ENCODE measurements around the gene SYNE3.

SYNE3 gene

DNA sequence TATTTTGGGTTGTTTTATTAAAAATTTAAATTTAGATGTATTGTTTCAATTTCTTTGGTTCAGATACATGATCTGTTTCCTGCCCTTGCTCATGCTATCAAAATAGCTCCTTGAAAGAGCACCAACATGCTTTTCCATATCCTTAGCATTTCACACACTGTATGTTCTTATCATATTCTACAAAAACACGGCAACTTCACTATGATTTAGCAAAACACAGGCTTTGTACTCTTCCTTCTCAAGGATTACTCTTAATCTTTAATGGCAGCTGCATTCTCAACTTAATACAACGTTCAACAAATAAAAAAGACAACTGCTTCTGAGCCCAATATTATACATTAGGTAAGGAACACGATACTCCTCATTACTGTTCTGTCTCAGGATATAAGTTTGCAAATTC, 15.5 kb upstream of the SYNE3 start:
- Histone ChIP-seq H3K9me3 (ENCODE audit: control insufficient read depth, insufficient read depth, low read depth, low read length) (no peaks in the 10 kb centered on the region), H3K9ac (ENCODE audit: low read length) (no peak overlapping the region), H3K4me3 (ENCODE audit: low read depth, low read length) (peak overlapping the region; percentile 96; the same call in 1 of the 2 replicates), H3K36me3 (ENCODE audit: control insufficient read depth, insufficient read depth, low read length) (peaks cover 18% of the 10 kb centered on the region), H3K27ac (ENCODE audit: low read depth, low read length) (no peak overlapping the region), H3K4me1 (ENCODE audit: control insufficient read depth, insufficient read depth, low read length) (peaks cover 22% of the 10 kb centered on the region), H3K27me3 (ENCODE audit: control insufficient read depth, insufficient read depth, low read length) (no peaks in the 10 kb centered on the region)

DNA sequence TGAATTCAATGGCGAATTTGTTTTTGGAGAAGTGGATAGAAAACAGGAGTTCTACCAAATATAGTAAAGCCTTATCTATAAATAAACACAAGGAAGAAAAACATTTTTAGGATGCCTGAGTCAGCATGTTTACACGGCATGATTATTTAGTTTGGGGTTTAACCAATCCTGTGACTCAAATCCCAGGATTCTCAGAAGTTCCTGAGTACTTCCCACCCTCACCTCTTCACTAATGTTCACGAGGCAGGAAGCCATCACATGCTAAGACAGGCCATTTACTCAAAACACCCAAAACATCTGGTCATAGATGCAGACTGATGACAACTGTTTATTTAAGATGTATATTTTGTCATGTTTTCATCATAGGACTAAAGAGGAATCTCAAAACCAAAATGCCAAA, 15.0 kb upstream of the SYNE3 start:
- Histone ChIP-seq H3K27me3 (ENCODE audit: control insufficient read depth, insufficient read depth, low read length) (no peaks in the 10 kb centered on the region), H3K4me1 (ENCODE audit: control insufficient read depth, insufficient read depth, low read length) (peaks cover 20% of the 10 kb centered on the region), H3K27ac (ENCODE audit: low read depth, low read length) (no peak overlapping the region), H3K9ac (ENCODE audit: low read length) (no peak overlapping the region), H3K9me3 (ENCODE audit: control insufficient read depth, insufficient read depth, low read depth, low read length) (no peaks in the 10 kb centered on the region), H3K4me3 (ENCODE audit: low read depth, low read length) (no peak overlapping the region), H3K36me3 (ENCODE audit: control insufficient read depth, insufficient read depth, low read length) (peaks cover 18% of the 10 kb centered on the region)

DNA sequence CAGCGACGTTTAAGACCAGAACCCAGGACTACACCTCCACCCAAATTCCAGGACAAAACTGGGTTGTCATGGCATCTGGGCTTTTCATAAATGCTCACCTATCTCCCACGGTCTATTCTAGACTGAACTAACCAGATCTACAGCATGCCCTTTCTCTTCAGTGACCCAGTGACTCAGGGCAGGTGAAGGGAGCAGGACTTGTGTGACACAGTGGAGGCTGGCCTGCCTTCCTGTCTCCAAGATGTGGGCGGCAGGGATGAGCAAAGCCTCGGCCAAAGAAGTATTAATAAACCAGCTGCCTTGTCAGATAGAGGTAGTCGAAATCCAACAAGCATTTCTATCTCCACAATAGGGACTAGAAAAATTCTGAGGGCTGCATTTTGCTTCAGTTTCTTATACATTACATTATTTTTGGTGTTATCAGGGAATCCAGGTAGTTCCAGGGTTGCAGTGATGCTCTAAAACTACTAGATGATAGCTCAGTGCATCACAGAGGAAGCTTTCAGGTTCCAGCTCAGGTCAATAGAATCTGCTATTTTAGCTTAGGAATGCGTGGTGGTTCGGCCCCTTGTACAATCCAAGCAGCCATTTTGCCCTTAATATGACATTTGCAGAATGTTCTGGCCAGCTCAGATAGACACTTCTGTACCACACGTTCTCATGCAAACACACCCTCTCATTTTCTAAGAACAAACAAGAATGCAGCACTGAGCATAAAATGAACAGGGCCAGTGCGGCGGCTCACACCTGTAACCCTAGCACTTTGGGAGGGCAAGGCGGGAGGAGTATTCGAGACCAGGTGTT, 14.2 kb upstream of the SYNE3 start:
- peaks cover 18% of the 10 kb centered on the region for H3K36me3 ChIP-seq (ENCODE audit: control insufficient read depth, insufficient read depth, low read length)
- no peak overlapping the region for H3K9ac ChIP-seq (ENCODE audit: low read length)
- H3K4me1 ChIP-seq (ENCODE audit: control insufficient read depth, insufficient read depth, low read length), result peaks cover 14% of the 10 kb centered on the region
- H3K27me3 ChIP-seq (ENCODE audit: control insufficient read depth, insufficient read depth, low read length), result no peaks in the 10 kb centered on the region
- no peak overlapping the region for H3K27ac ChIP-seq (ENCODE audit: low read depth, low read length)
- H3K9me3 ChIP-seq (ENCODE audit: control insufficient read depth, insufficient read depth, low read depth, low read length), result no peaks in the 10 kb centered on the region
- no peak overlapping the region for H3K4me3 ChIP-seq (ENCODE audit: low read depth, low read length)

DNA sequence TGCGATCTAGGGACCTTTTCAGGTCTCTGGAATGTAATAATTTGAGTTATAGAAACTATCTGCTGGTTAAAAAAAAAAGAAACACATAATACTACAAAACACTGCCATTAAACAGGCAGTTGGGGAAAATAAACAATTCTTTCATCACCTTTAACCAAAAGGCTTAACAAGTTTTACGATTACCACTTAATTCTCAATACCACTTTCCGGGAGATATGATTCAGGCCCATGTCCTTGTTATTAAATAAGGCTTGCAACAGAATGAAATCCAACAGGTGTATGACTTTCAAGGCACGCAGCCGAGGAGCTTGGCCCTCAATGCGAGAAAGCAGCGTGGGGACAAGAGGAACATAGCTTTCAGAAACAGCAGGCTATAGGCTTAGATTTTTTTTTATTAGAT, 12.8 kb upstream of the SYNE3 start:
- Histone ChIP-seq H3K9ac (ENCODE audit: low read length) (no peak overlapping the region), H3K4me3 (ENCODE audit: low read depth, low read length) (no peak overlapping the region), H3K36me3 (ENCODE audit: control insufficient read depth, insufficient read depth, low read length) (peaks cover 18% of the 10 kb centered on the region), H3K27me3 (ENCODE audit: control insufficient read depth, insufficient read depth, low read length) (no peaks in the 10 kb centered on the region), H3K4me1 (ENCODE audit: control insufficient read depth, insufficient read depth, low read length) (peaks cover 19% of the 10 kb centered on the region), H3K27ac (ENCODE audit: low read depth, low read length) (no peak overlapping the region), H3K9me3 (ENCODE audit: control insufficient read depth, insufficient read depth, low read depth, low read length) (no peaks in the 10 kb centered on the region)

DNA sequence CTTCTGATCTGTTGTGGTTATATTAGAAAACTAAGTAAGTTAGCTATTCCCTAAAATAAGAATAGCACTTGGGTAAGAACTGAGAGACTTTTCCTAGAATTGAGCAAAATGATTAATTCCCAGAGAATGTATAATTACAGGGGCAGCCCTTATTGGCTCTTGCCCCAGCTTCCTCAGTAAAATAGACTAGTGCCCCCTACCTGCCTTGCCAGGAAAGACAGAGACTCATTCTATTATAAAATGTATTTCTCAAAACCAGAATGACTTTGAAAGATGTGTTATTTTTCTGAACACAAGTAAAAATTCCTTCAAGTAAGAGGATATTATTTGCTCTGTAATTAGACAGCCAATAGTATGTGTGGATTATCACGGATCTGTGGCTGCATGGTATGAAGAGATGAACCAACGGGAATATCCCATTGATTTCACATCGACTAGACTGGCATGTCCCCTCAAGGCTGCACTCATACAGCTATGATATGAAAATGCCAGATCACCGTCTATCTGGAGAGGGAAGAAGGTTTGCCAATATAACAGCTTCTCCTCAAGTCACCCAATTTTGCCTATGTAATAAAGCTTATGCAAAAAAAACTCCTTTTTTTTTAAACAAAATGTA, 11.0 kb upstream of the SYNE3 start:
- Histone ChIP-seq H3K9me3 (ENCODE audit: control insufficient read depth, insufficient read depth, low read depth, low read length) (no peaks in the 10 kb centered on the region), H3K27ac (ENCODE audit: low read depth, low read length) (no peak overlapping the region), H3K27me3 (ENCODE audit: control insufficient read depth, insufficient read depth, low read length) (no peaks in the 10 kb centered on the region), H3K36me3 (ENCODE audit: control insufficient read depth, insufficient read depth, low read length) (peaks cover 14% of the 10 kb centered on the region), H3K4me3 (ENCODE audit: low read depth, low read length) (no peak overlapping the region), H3K9ac (ENCODE audit: low read length) (no peak overlapping the region), H3K4me1 (ENCODE audit: control insufficient read depth, insufficient read depth, low read length) (peaks cover 12% of the 10 kb centered on the region)

DNA sequence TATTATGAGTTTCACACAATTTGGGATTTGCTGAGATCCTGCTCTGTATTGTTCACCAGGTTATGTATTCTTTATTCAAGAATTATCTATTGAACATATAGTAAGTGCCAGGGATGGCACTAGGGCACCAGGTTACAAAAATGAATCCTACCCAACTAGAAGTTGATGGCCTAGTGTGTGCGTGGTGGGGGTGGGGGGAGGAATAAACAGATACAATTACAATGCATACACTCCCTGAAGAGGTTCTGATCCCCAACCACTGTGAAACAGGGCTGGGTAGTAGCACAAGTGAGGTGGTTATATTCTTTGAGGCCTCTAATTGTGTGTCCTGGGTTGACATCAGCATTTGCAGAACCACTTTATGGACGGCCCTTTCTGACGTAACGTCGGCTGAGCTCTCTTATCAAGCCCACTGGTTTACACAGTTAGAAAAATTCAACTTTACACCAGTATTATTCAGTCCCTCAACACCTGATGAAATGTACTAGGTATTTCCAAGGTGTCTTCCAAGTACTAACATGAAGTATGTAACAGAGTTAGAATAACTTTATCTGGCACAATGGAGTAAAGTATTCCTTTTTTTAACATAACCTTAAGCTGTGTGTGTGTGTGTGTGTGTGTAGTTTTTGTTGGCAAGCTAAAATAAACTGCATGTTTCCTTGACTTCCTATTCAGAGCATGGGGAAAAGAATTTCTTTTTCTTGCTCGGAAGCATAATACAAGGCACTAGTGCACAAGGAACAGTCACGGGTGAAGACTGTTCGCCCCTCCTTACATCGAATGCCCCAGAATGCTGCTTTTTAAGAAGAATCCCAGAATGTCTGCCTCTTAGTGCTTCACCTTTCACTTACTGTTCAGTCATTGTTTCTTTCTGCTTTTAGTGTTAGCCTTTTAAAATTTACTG, 10.3 kb upstream of the SYNE3 start:
- Histone ChIP-seq H3K27ac (ENCODE audit: low read depth, low read length) (no peak overlapping the region), H3K4me1 (ENCODE audit: control insufficient read depth, insufficient read depth, low read length) (peaks cover 6% of the 10 kb centered on the region; the same call in 1 of the 2 replicates), H3K4me3 (ENCODE audit: low read depth, low read length) (no peak overlapping the region), H3K27me3 (ENCODE audit: control insufficient read depth, insufficient read depth, low read length) (no peaks in the 10 kb centered on the region), H3K9me3 (ENCODE audit: control insufficient read depth, insufficient read depth, low read depth, low read length) (no peaks in the 10 kb centered on the region), H3K9ac (ENCODE audit: low read length) (no peak overlapping the region), H3K36me3 (ENCODE audit: control insufficient read depth, insufficient read depth, low read length) (peaks cover 7% of the 10 kb centered on the region; the same call in 1 of the 2 replicates)

DNA sequence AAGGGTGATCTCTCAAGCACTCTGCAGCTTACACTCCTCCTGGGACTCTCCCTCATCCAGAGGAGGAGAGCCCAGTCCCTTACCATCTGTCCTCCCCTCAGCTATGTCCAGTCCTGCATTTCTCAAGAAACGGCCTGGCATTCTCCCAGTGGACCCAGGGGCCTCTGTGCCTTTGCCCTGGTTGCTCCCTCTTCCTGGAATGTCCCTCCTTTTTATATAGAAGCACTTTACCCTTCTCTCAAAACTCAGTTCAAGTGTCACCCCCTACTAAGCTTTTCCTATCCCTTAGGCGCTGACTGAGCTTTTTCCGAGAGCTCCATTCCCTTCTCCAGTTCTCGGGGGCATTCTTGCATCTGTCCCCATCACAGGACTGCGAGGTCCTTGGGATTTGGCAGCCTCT, 9.5 kb upstream of the SYNE3 start:
- H3K27ac ChIP-seq (ENCODE audit: low read depth, low read length), result no peak overlapping the region
- H3K4me1 ChIP-seq (ENCODE audit: control insufficient read depth, insufficient read depth, low read length), result peaks cover 6% of the 10 kb centered on the region; the same call in 1 of the 2 replicates
- H3K9ac ChIP-seq (ENCODE audit: low read length), result no peak overlapping the region
- peaks cover 7% of the 10 kb centered on the region; the same call in 1 of the 2 replicates for H3K36me3 ChIP-seq (ENCODE audit: control insufficient read depth, insufficient read depth, low read length)
- H3K9me3 ChIP-seq (ENCODE audit: control insufficient read depth, insufficient read depth, low read depth, low read length), result no peaks in the 10 kb centered on the region
- no peak overlapping the region for H3K4me3 ChIP-seq (ENCODE audit: low read depth, low read length)
- no peaks in the 10 kb centered on the region for H3K27me3 ChIP-seq (ENCODE audit: control insufficient read depth, insufficient read depth, low read length)

DNA sequence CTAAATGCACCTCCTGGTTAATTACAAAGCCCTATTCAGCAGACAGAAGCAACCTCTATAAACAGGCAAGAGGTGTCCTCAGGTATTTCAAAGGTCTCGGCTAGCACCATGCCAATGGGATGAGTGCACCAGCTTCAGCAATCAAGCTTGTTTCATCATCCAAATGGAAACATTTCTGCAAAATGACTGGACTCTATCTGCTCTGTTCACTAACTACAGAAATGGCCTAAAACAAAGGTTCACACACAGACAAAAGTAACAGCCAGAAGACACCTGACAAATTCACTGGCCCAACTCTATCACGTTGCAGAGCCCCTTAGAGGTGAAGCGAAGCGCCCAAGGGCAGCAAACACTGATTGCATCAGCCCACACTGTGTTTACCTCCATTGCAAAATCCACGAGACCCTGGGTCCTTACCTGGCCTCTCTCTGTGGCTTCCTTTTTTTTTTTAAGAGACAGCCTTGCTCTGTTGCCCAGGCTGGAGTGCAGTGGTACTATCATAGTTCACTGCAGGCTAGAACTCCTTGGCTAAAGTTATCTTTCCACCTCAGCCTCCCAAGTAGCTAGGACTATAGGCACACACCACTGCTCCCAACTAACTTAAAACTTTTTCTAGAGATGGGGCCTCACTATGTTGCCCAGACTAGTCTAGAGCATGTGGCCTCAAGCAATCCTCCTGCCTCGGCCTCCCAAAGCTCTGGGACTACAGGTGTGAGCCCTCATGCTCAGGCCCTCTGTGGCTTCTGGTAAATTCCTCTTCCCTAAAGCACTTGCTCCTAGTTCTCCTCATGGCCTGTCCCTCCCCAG, 8.5 kb upstream of the SYNE3 start:
- Histone ChIP-seq H3K27ac (ENCODE audit: low read depth, low read length) (no peak overlapping the region), H3K4me1 (ENCODE audit: control insufficient read depth, insufficient read depth, low read length) (peaks cover 6% of the 10 kb centered on the region; the same call in 1 of the 2 replicates), H3K9ac (ENCODE audit: low read length) (peak overlapping the region; percentile 5), H3K36me3 (ENCODE audit: control insufficient read depth, insufficient read depth, low read length) (no peaks in the 10 kb centered on the region), H3K4me3 (ENCODE audit: low read depth, low read length) (no peak overlapping the region), H3K9me3 (ENCODE audit: control insufficient read depth, insufficient read depth, low read depth, low read length) (no peaks in the 10 kb centered on the region), H3K27me3 (ENCODE audit: control insufficient read depth, insufficient read depth, low read length) (no peaks in the 10 kb centered on the region)

DNA sequence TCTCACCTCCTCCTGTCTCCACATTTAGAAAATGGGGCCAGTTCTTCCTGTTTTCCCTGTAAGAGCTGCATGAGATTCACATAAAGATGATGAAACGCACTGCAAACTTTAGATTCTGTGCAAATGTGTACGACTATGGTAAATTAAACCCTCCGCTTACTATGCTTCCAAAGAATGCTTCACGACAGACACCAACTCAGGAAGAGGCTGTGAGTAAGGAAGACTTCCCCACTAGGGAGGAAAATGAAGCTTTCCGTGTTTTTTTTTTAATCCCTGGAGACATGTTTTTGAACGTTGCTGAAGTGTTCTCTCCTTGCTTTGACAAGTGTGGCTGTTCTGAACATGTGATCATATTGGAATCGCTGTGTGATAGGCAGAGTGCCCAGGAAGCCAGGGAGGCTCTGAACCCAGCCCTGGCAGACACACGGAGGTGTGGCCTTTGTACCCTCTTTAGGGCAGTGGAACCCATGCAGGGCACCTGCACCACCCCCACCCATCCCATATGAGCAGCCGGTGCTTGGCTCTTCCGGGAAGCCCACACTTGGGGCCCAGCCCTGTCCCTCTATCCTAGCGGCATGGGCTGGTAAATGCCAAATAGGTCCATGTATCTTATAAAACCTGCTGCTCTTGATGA, 7.5 kb upstream of the SYNE3 start:
- H3K4me3 ChIP-seq (ENCODE audit: low read depth, low read length), result no peak overlapping the region
- H3K27me3 ChIP-seq (ENCODE audit: control insufficient read depth, insufficient read depth, low read length), result no peaks in the 10 kb centered on the region
- peaks cover 6% of the 10 kb centered on the region; the same call in 1 of the 2 replicates for H3K4me1 ChIP-seq (ENCODE audit: control insufficient read depth, insufficient read depth, low read length)
- H3K9ac ChIP-seq (ENCODE audit: low read length), result no peak overlapping the region
- H3K9me3 ChIP-seq (ENCODE audit: control insufficient read depth, insufficient read depth, low read depth, low read length), result no peaks in the 10 kb centered on the region
- H3K27ac ChIP-seq (ENCODE audit: low read depth, low read length), result no peak overlapping the region
- no peaks in the 10 kb centered on the region for H3K36me3 ChIP-seq (ENCODE audit: control insufficient read depth, insufficient read depth, low read length)

Measured in HUES6 (cell line).